ENCODE data around the gene SLAMF9.
A peak's percentile ranks its signal among the peaks of the same experiment; 100 is the strongest.

Gene SLAMF9

DNA sequence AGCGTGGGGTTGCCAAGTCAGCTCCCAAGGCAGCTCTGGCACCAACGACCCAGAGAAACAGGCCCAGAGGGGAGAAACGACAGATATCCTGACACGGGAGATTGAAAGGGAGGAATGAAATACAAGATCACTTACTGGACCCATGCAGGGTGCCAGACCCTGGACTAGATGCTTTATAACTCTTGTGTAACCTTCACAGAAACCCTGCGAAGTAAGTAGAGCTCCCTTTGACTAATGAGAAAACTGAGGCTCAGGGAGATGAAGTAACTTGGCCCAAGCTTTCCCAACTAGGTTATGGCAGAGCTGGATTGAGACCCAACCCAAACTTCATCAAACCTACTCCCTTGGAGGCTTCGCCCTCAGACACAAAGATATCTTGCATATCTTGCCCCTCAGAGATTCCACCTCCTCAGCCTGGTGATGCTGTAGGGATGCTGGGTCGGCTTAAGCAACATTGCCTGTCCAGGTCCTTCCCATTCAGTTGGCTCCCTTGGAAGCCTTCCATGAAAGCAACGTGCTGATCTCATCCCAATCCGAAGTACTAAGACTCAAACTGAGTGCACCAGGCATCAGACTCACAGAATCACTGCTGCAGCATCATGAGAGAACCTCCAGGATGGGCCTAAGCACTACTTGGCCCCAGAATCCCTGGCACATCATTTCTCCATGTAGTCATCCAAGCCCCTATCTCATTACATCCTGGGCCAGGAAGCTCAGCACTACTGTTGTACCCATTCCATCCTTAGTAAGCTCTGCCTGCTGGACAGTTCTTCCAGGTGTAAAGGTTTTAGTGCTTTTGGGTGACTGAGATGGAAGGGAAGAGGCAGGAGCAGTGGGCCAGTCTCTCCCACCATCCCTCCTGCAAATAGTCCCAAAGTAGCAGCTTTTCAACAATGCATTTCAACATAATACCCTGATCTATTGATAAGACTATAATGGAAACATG is 7.5 kb downstream of the SLAMF9 start:
- DNase-seq (ENCODE audit: low read depth in 2 of 2, low spot score in 1 of 2): no peak

DNA sequence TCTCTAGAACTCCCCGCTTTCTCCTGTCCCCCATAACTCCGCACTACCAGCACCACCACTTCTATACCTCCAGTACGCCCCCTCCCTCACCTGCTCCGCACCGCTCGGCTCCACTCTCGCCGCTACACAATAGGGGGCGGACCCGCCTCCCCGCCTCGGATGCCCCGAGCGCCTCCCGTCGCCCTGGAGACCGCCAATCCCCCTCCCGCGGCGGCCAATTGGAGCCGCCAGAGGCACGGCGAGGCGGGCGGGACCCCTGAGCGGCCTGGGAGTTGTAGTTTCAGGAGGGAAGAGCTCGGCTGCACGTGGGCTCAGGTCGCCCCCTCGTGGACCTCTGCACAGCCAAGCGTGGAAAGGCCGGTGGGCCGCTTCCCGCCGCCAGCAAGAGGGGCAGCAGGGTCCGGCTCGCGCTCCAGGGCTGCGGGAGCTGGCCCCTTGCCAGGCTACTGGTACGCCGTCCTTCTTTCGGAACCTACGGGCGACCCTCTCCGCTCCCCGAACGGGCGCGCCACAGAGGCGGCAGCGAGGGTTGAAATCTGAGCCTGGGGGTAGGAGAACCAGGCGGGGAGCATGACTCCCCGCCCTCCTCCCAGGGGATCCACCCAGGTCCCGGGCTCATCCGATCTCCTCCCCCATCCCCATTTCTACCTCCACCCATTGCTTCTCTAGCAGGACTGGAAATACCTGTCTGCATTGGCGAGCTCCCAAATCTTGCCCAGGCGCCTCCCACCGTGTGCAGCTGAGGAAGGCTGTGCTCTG is 8.4 kb downstream of the SLAMF9 start, which contains the start of gene IGSF9:
Gene IGSF9 (minus strand): TSS at position 131 of the 759 bp plus-strand sequence. CDS start 2,159 bp downstream, outside the sequence.
- DNase-seq (ENCODE audit: low read depth in 2 of 2, low spot score in 1 of 2): peak; percentile 52 to 74

DNA sequence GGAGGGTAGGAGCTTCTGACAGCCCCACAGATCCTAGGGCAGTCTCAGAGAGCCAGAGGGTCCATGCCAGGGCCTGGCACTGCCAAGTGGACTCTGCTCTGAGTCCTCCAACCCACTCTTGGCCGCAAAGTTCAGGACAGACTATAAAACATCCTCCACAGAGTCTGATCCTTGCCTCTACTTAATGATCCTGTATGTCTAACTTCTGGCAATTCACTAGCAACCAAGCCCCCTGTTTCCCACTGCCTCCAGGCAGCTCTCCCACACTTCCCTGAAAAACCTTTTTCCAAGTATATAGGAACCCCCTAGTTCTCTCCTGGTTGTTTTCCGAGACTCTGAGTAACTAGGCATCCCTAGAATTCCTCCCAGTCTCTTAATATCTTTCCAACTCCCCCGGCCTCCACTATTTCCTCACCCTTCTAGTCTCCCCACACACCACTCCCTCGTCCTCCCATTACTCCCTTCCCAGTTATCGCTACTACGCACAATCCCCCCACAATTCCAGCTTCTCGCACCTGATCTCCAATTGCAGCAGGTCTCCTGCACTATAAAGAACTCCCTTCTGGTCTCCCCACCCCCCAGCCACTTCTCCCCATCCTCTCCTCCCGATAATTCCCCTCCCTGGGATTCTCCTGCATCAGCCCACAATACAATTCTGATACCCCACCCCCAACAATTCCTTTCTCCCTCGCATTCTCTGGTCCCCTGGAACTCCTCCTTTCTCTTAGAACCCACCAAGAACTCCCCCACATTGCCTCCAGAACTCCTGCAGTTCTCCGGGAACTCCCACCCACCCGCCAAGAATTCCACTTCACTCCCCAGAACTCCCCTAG is 9.2 kb downstream of the SLAMF9 start:
- no peak for DNase-seq (ENCODE audit: low read depth in 2 of 2, low spot score in 1 of 2)

DNA sequence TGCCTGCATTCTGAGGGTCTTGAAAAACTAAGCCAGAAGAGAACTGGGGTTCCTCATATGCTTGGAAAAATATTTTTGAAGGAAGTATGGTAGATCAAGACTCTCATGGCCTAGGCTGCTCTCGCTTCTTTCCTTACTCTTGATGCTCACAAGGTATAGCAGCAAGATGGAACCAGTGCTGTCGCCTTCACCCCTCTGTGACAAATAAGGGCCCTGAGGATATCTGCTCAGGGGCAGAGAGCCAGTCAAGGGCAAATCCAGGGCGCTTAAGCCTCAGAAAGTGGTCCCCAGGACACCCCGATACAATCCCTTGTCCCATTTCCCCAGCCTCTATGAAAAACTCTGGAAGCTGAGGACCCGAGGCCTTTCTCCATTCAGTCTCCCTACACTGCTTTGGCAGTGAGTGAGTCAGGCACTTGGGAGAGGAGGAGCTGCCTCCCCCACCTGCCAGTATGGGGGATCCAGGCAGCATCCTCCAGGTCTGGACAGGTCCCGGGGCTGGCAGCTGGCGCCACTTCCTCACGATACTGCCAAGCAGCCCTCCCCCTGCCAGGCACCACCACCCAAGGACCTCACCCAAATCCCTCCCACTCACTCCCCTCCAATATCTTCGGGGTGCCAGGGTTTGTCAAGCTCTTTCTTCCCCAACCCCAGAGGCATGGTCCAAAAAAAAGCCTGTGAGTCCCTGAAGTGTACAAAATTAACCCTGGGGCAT is 10.0 kb downstream of the SLAMF9 start:
- DNase-seq (ENCODE audit: low read depth in 2 of 2, low spot score in 1 of 2): no peak

DNA sequence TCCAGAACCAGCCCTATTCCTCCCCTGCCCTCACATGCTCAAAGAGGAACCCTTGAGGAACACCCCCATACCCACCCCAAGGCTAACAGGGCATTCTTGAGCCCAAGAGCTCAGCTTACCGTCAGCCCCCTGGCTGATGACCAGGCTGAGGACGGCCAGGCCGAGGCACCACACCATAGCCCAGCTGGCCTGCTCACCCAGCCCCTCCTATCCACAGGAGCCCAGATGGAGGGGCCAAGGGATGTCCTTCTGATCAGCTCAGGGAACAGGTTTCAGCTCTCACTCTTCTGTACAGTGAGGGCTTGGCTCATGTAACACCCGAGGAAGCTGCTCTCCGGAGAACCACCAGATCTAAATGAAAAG is 10.8 kb downstream of the SLAMF9 start:
- DNase-seq (ENCODE audit: low read depth in 2 of 2, low spot score in 1 of 2): no peak

DNA sequence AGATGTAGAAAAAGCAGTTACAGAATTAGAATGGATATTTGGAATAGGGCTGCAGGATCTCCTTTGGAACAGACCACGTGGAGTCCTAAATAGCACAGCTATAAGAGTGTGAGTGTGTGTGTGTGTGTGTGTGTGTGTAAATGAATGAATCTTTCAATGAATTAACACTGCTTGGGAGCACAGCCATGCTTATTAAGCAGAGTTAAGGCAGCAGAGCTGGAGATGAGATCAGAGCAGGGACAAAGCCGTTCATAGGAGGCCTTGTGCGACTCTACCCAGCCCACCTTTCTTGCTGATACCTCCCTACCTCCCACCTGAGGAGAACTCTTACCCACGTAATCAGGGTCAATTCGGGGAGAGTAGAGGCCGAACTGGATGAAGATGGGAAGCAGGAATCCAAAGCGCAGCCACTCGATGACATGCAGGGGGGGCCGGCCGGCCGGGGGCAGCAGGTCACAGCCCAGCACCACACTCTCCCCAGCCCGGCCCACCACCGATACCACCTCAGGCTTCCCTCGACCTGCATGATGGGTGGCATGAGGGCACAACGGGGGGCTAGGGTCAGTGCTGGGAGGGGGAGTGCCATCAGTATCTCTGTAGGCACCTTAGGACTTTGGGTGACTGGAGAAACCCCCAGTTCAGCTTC is 11.3 kb downstream of the SLAMF9 start:
- no peak for DNase-seq (ENCODE audit: low read depth in 2 of 2, low spot score in 1 of 2)

DNA sequence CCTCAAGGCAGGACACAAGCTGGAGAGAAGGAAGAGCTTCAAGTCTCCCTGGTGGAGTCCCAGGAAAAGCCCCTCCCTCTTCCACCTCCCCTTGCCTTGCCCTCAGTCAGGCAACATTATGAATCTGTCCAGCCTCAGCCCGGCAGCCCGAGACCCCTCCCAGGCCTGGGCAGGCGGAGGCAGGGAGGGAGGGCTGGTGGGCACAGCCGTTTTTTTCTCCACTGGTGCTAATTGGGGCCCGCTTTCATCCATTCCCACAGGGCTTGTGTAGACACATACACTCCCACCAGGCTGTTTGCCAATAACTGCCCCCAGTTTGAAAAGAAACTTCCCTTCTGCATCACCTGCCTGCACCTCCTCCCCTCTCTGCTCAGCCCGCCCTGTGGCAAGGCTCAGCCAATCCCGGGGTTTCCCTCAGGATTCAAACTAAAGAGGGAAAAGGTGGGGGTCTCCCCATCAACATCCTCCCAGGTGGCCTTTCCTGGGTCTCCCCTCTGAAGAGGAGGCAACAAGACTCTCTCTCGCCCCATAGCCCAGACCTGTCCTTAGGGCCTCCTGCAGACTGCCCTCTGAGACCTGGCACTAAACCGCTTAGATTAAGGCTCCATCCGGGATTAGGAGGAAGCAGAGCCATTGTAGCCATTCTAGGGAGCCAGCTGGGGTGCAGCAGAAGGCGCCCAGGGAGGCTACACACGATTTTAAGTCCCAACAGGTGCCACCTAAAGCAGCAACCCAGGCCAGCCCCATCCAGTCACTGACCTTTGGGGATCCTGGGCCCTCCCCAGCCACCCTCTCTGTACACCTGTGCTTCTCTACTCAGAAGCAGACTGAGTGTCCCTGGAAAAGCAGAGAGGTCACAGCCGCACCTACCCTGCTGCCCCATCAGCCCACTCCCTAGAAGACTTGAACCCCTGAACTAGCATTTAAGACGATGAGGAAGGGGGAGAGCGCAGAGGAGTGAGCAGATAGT is 12.2 kb downstream of the SLAMF9 start:
- no peak for DNase-seq (ENCODE audit: low read depth in 2 of 2, low spot score in 1 of 2)

DNA sequence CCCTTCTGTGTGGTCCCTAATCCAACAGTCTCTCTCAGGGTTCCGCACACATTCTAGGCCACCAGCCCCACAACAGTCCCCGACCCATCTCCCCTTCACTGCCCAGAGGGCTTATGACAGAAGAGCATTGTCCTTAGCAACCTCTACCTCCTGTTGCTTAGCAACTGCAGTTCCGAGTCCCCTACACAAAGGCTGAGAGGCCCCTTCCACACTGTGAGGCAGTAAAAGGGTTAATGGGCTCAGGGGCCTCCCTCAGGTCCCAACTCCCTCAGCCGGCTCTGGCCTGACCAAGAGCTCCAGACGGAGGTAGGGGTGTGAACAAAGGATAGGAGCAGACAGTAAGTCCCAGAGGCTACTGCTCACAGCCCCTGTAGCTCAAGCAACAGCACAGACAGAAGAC is 12.9 kb downstream of the SLAMF9 start:
- no peak for DNase-seq (ENCODE audit: low read depth in 2 of 2, low spot score in 1 of 2)

DNA sequence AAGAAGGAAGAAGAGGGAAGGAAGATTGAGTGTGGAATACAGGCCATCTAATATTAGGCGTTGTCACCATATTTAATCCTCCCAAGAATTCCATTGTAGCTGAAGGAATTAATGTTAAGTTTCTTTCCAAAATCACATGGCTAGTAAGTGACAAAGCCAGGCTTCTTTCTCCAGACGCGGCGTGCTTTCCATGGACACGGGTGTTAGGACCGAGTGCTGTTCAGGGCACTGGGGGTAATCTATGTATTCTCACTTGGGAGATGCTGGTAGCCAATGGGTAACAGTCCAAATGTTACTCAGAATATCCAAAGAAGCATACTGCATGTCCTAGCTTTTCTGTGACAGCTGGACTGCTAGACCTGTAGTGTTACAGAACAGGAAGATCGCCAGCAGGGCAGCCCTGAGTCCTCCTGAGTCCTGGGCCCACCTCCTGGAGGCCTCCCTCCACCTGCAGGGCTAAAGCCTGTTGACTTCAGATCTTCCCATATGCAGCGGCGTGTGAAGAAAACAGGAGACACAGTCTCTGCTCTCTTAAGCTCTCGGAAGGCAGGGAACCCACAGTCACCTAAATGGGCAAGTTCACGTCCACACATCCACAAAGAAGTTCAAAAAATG is 13.9 kb downstream of the SLAMF9 start:
- no peak for DNase-seq (ENCODE audit: low read depth in 2 of 2, low spot score in 1 of 2)

DNA sequence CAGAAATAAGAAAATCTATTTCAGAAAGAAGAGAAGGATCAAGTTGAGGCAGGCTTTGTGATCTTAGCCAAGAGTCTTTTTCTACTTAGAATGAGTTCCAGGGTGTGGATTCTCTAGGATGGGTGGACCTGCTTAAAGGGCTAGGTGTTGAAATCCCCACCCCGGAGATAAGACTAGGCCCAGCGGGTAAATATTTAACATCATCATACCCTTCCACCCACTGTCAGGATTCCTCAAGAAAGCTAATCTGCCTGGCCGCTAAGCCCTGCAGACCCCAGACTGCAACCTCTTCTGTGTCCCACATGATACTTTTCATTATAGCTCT is 14.4 kb downstream of the SLAMF9 start:
- no peak for DNase-seq (ENCODE audit: low read depth in 2 of 2, low spot score in 1 of 2)

DNA sequence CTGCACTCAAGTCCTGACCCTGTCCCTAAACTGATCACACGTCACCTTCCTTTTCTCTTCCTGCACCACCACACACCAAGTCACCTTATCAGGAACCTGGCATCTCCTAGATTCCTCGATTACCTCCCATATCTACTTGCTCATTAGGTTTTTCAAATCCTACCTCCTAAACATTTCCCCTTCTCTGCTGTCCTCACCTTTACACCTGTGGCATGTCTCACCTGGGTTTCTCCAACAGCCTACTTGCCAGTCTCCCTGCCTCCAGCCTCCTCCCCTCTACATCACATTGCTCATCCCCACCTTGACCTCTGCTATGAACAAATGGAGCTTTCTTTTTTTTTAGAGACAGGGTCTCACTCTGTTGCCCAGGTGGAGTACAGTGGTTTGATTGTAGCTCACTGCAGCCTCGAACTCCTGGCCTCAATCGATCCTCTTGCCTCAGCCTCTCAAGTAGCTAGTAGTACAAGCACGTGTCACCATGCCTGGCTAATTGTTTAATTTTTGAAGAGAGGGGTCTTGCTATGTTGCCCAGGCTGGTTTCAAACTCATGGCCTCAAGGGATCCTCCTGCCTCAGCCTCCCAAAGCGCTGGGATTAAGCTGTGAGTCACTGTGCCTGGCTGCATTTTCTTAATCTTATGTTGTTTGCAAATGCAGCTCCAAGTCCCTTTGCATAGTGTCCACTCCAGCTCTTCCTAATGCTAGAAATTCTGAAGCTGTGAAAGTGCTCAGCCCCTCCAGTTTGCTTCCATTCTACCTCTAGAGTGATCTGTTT is 14.9 kb downstream of the SLAMF9 start:
- DNase-seq (ENCODE audit: low read depth in 2 of 2, low spot score in 1 of 2): no peak

DNA sequence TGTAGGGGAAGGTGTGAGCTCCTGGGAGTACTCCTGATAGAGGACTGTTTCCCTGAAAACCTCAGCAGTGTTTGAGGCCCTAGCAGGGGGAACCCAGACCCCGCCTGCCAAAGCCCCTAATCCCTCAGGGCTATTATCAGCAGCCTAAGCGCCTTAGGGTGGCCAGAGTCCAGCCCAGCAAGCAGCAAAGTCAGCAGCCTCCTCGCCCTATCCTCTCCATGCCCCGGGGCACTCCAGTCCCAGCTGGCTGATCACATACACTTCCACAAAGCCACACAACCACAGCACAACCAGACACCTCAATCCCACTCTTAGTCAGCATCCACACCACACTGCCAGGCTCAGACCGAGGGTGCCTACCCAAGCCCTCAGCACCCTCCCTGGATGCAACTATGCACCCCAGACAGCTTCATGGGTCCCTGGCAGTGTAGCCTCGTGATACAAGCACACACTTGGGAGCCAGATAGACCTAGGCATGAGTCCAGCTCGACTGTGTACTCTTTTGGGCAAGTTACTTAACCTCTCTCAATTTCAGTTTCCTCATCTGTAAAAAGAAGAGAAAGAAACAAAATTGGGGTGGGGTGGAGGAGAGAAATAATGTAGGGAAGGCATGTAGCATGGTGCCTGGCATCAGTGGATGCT is 15.7 kb downstream of the SLAMF9 start:
- no peak for DNase-seq (ENCODE audit: low read depth in 2 of 2, low spot score in 1 of 2)

DNA sequence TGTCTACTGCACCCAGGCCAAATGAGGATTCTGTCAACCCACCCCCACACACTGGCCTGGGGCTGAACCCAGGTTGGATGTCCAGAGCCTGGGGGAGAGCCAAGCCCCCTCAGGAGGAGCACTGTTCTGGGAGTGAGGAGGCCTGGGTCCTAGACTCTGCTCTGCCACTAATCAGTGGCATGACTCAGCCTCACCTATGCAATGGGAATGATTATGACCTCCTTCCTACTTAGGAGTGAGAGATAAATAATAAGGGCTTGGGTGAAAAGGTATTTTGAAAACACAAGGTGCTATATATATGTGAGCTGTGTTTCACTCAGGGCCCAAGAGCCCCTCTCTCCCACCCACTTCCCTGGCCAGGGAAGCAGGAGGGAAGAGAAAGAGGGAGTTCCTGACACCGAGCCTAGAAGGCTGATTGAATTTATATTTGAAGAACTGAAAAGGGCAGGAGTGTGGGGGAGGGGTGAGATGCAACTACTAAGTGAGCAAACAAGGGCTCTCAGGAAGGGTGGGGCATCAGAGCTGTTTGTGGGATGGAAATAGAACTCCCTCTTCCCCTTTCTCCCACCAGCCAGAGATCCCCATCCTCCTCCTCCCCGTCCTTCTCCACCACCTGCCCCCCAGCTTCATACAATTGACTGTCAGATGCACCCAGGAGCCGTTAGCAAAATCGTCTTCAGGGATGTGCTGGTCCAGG is 16.8 kb downstream of the SLAMF9 start:
- DNase-seq (ENCODE audit: low read depth in 2 of 2, low spot score in 1 of 2): no peak

DNA sequence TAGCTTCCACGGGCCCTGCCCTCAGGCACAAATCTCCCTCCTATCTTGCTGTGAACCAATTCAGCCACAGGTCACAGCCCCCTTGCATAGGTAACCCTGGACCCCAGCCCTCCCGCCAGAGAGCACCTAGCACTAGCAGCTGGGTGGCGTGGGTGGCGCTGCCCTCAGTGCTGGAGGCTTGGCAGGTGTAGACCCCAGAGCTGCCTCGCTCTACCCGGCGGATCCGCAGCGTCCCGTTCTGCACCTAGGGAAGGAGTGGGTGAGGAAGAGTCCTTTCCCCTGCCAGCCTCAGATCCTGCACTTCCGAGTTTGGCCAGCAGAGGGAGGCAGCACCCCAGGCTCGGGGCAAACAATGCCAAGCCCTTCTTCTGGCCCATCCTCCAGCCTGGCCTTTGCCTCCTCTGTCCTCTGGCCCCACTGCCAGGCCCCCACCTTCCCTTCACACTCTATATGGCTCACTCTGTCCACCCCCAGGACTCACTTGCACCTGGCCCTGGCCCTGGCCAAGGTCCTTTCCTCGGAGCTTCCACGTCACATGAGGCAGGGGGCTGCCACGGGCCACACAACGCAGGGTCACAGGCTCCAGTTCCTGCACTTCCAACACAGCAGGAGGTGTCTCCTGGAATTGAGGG is 17.6 kb downstream of the SLAMF9 start:
- DNase-seq (ENCODE audit: low read depth in 2 of 2, low spot score in 1 of 2): peak; percentile 61 to 87

DNA sequence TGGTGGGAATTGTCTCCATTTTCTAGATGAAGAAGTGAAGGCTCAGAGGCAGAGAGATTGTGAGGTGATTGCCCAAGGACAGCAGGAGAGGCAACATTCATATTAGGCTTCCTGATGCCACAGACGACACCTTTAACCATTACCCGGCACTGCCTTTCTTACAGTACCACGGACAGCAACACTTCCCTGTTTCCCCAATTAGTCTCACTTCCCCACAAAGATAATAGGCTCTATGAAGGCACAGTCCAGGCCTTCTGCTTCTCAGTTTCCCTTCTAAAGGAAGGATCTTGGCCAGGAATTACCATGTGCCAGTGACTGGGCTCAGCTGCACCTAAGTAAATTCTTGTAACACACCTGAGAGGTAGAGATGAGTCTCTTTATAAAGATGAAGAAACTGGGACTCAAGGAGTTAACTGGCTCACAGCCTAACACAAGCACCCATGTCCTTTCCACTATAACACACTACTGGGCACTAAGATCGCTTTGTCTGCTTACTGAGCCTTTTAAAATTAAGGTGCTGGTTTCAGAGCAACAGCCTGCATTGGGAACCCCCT is 18.2 kb downstream of the SLAMF9 start:
- DNase-seq (ENCODE audit: low read depth in 2 of 2, low spot score in 1 of 2): no peak

DNA sequence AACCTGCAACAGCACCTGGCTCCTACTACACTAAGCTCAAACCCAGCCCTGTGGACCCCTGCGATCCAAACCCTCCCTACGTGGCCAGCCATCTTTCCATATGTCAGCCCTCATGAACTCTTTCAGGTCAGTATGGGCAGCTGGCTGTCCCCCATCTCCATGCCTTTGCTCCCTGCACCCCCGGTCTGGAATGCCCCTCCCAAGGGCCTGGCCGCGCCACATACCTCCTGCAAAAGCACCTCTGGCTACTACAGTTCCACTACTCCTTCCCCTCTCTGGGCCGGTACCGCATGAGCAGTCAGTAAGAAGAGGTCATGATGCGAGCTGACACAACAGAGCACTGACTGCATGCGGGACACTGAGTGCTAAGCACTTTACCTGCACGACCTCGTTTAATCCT is 18.7 kb downstream of the SLAMF9 start:
- no peak for DNase-seq (ENCODE audit: low read depth in 2 of 2, low spot score in 1 of 2)
